HT1080 (cell line): ENCODE data around the gene PEX11B. TPM values are rescaled to one million over a fixed set of nuclear protein-coding genes. Genes with fewer than 3 reads are reported as not detected.

Source experiments
- DNase-seq: peaks from one replicate; pipeline ENCODE4 v3.0.0-alpha.2; 2015; ENCODE audit warnings: low read depth
- total RNA-seq: library from RNA; depleted of rRNA; stranded (reverse); fragments of >200 nt; shearing (Covaris generic); gene quantifications from 2 replicates; pipeline ENCODE4 v1.2.3, GENCODE V29; 2014

The PEX11B gene
- total RNA-seq, 1 experiment from 2014 or later, result 21.8 TPM

GRCh38 chr1:145912128-145912641 lies 6.3 kb downstream of the PEX11B start:
- DNase-seq, result no peak

DNA sequence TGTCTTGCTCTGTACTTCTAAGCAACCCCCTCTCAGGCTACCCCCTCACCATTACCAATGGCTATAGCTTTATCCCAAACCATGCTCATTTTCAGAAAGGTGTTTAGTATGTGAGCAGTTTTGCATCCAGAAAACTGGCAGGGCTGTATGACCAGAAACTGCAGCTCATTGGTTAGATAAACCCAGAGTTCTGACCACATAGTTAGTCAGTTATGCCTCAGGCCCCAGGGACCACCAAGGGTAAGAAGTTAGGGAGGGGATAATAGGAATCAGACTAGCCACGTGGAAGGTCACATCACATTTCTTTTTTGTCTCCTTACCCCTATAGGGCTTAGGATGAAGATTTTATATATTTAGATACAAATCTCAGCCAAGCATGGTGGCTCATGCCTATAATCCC lies 9.9 kb downstream of the PEX11B start:
- no peak for DNase-seq

DNA sequence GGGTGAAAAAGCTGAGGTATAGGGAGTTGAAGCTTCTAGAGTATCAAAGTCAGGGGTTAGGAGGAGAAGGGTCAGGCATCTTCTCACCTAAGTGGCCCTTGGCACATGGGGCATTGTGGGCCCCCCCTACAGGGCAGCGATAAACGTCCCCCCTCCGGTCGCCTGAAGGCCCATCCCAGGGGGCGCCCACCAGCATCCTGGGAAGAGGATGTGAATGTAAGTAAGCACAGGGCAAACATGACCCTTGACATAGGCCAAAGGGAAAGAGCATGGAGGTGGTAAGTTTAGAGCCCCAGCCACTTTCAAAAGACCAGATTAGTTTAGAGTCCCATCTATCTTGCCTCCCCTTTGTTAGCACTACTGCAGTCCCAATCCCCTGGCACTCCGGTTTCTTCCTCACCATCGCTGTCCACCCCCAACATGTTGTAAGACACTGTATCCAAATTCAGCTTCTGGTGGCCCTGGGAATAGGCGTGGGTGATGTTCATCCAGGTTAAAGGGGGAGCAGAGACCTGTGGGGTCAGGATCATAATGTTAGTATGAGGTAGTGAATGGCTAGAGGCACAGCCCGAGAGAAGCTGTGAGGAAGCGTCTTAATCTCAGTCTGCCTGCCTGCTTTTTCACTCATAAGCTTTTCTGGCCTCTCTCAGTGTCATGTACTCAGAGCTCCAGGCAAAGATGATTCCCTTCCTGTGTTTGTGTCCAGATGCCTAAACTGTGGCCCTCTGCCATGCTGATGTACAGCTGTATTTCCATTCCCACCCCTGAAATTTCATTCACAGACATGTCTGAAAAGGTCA lies 11.4 kb downstream of the PEX11B start:
- DNase-seq, result no peak

DNA sequence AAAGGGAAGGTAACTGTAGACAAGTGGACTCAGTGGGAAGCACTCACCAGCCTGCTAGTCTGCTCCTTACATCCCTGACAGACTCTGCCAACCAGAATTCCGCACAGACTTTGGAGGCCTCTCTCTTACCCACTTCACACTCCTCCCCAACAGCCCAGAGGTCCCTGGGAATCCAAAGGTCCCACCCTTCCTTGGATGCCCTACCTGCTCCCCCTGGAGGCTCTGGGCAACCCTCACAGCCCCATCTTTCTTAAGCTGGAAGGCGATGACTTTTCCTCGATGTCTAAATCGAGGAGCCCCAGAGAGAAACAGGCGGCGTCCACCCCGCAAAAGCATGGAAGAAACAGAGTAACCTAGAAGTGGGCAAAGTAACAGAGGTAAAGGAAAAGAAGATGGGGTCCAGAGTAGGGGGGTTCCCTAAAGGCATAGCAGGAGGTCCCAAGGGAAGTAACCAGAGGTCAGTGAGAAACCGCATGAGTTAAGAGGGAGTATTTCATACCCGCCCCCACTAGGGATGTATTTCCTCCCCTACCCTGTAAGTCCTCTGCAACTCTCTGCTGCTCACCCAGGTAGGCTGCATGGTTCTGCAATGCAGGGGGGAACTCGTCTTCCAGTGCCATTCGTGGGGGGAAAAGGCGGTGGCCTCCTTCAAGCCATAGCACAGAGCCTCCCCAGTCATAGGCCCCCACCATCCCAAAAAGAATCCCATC lies 17.1 kb downstream of the PEX11B start:
- DNase-seq, result no peak

DNA sequence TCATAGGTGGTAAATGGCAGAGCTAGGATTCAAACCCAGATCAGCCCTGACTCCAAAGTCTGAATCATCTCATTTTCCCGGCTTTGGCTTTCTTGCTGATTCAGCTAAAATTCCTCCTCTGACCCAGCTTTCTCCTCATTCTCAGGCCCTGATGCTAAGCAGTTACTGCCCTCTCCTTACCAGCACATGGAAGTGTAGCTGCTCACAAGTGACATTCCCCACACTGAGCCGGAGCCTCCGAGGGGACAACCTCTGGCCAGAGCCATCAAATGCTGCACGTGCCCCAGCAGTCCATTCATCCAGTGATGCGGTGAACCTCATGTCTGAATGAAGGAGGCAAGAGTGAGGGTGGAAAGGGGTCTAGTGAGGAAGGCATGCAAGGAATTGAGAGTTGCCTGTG lies 19.8 kb downstream of the PEX11B start:
- peak; percentile 18 for DNase-seq

GRCh38 chr1:145897969-145898368 lies 20.5 kb downstream of the PEX11B start:
- DNase-seq, result no peak

GRCh38 chr1:145895471-145895870 lies 23.0 kb downstream of the PEX11B start:
- no peak for DNase-seq

GRCh38 chr1:145893306-145894055 lies 25.0 kb downstream of the PEX11B start:
- no peak for DNase-seq

GRCh38 chr1:145892486-145893087 lies 25.9 kb downstream of the PEX11B start:
- no peak for DNase-seq

- DNase-seq, result peak; percentile 100
Observed at GRCh38 chr1:145891587-145892485, 26.7 kb downstream of the PEX11B start.

GRCh38 chr1:145891143-145891542 lies 27.4 kb downstream of the PEX11B start:
- DNase-seq, result peak; percentile 70

DNA sequence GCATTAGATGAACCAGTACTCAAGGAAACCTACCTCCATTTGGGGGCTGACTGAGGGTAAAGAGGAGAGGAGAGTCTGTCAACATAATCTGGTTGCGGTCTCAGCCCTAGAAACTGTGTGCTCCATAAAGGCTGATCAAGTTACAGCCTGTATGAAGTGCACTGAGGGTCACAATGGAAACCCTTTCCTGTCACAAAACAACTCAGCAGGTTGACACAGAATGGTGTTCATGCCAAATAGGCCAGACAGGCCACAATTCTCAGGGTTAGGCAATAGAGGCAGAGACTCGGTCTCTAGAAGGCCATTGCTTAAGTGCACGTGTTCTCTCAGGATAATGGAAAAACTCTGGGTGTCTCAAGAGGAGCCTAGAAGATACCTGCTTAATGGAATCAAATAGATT lies 28.8 kb downstream of the PEX11B start:
- DNase-seq, result no peak

- no peak for DNase-seq
Observed at GRCh38 chr1:145887631-145888030, 30.9 kb downstream of the PEX11B start.

- DNase-seq, result no peak
Observed at GRCh38 chr1:145886816-145887215, 31.7 kb downstream of the PEX11B start.

GRCh38 chr1:145886390-145886789 lies 32.1 kb downstream of the PEX11B start:
- DNase-seq, result no peak

GRCh38 chr1:145885738-145886287 lies 32.7 kb downstream of the PEX11B start, which contains the start of gene ANKRD35:
Gene ANKRD35, minus strand, starts transcription at chr1:145885866. Its CDS starts 108 bp downstream, at chr1:145885758.
- peak; percentile 70 for DNase-seq

DNA sequence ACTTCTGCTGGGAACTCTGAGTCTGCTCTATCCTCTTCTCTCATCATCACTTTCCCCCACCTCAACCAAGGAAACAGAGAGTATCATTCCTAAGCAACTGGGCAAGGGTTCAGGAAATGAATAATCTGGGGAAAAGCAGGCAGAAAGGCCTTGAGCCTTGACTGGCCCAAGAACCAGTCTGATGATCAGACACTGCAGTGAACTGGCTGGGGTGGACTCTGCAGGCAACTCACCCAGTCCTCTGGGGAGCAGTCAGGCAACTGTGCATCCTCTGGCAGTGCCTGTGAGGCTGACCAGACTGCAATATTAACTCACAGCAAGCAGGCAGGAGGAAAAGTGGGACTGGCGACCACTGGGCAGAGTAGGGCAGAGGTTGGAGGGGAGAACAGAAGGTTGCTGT lies 33.8 kb downstream of the PEX11B start:
- DNase-seq, result peak; percentile 76

GRCh38 chr1:145879775-145880174 lies 38.7 kb downstream of the PEX11B start:
- no peak for DNase-seq

GRCh38 chr1:145878724-145879123 lies 39.8 kb downstream of the PEX11B start:
- no peak for DNase-seq

- DNase-seq, result no peak
Observed at GRCh38 chr1:145877923-145878486, 40.5 kb downstream of the PEX11B start.
